GM12878 (cell line): ENCODE measurements around the gene P2RX7. TPM values are rescaled to one million over a fixed set of nuclear protein-coding genes. Genes with fewer than 3 reads are reported as not detected.

Source experiments
- ATAC-seq: fragments of 200-7000 bp; cut with Tn5 transposase; 3 replicates; pipeline ENCODE4 v1.9.1; 2020; ENCODE audit warnings: mild to moderate bottlenecking, moderate library complexity
- BruUV-seq: library from RNA; stranded (reverse); fragments of 400-500 nt; replicated peaks from 2 replicates; lab custom pipeline; 2021; lab: Mats Ljungman, UMichigan
- CTCF ChIA-PET: fragments of 300-600 bp; sonication (Branson Sonifier 250); formaldehyde crosslinking; extraction: SDS; loops from one replicate; lab custom pipeline; 2021; ENCODE audit warnings: inconsistent platforms; lab: Yijun Ruan, JAX
- POLR2A ChIA-PET: fragments of 350-600 bp; formaldehyde crosslinking; extraction: SDS; loops from one replicate; lab custom pipeline; 2021; ENCODE audit warnings: inconsistent platforms; lab: Charles Lee
- RAD21 ChIA-PET: fragments of 300-600 bp; sonication (Branson Sonifier 250); formaldehyde crosslinking; loops from one replicate; lab custom pipeline; 2023; ENCODE audit warnings: antibody characterized with exemption; ENCODE audit not compliant: unreplicated experiment; lab: Charles Lee
- SMC1A ChIA-PET: fragments of 300-600 bp; sonication (Branson Sonifier 250); formaldehyde crosslinking; loops from one replicate; lab custom pipeline; 2023; ENCODE audit not compliant: unreplicated experiment, uncharacterized antibody; lab: Charles Lee
- DNase-seq: peaks from one replicate; pipeline ENCODE4 v3.0.0-alpha.2; 2011; ENCODE audit warnings: low read depth, low spot score
- FAIRE-seq: peaks from 3 replicates; lab custom pipeline; 2011; peaks lifted over from hg19 to GRCh38; lab: Jason Lieb, UNC
- H2AFZ ChIP-seq: 2 replicates; pipeline ENCODE4 v1.6.0; 2011; ENCODE audit warnings: low read depth, low read length, control low read depth; ENCODE audit not compliant: control insufficient read depth
- H3K27ac ChIP-seq: 2 replicates; pipeline ENCODE4 v1.5.1; 2011; ENCODE audit warnings: control low read depth; ENCODE audit not compliant: control insufficient read depth, insufficient read depth
- H3K27me3 ChIP-seq, 2 experiments: replicated peaks in 1 of 2; 2 replicates each; pipeline versions ENCODE4 v1.6.0 to v1.6.1; 2011; ENCODE audit warnings: low read length in 1 of 2; ENCODE audit not compliant: control insufficient read depth in 2 of 2, insufficient read depth in 2 of 2
- H3K36me3 ChIP-seq, 2 experiments: 2 replicates each; pipeline ENCODE4 v1.5.1; 2011; ENCODE audit warnings: low read length in 1 of 2; ENCODE audit not compliant: control insufficient read depth in 2 of 2, insufficient read depth in 2 of 2
- H3K4me1 ChIP-seq: 2 replicates; pipeline ENCODE4 v1.6.1; 2011; ENCODE audit warnings: mild to moderate bottlenecking, low read length, moderate library complexity, mixed read lengths; ENCODE audit not compliant: control insufficient read depth, insufficient read depth
- H3K4me2 ChIP-seq: 2 replicates; pipeline ENCODE4 v1.6.0; 2011; ENCODE audit warnings: control low read depth; ENCODE audit not compliant: control insufficient read depth, insufficient read depth
- H3K4me3 ChIP-seq: fragments of 200-600 bp; sonication (generic); 2 replicates; pipeline ENCODE4 v1.5.1; 2016
- H3K79me2 ChIP-seq: 2 replicates; pipeline ENCODE4 v1.6.0; 2011; ENCODE audit warnings: low read length; ENCODE audit not compliant: control insufficient read depth, insufficient read depth
- H3K9ac ChIP-seq: 2 replicates; pipeline ENCODE4 v1.8.0; 2011; ENCODE audit warnings: low read length, control low read depth, mixed read lengths; ENCODE audit not compliant: control insufficient read depth, insufficient read depth
- H3K9me3 ChIP-seq: replicated peaks from 3 replicates; pipeline ENCODE4 v1.5.1; 2011; ENCODE audit warnings: mild to moderate bottlenecking, low read length; ENCODE audit not compliant: control insufficient read depth, insufficient read depth
- H4K20me1 ChIP-seq: 2 replicates; pipeline ENCODE4 v1.6.0; 2011; ENCODE audit not compliant: control insufficient read depth, insufficient read depth
- ATF2 ChIP-seq: IDR thresholded peaks from 2 replicates; pipeline ENCODE4 v1.6.1; 2012; ENCODE audit warnings: low read length, inconsistent platforms
- BCLAF1 ChIP-seq: fragments of 450-650 bp; IDR thresholded peaks from 2 replicates; pipeline ENCODE4 v1.6.1; 2017; ENCODE audit warnings: antibody characterized with exemption, mild to moderate bottlenecking, moderate library complexity
- CREM ChIP-seq: IDR thresholded peaks from 2 replicates; pipeline ENCODE4 v1.6.1; 2014; ENCODE audit warnings: antibody characterized with exemption, low read depth
- E2F4 ChIP-seq: IDR thresholded peaks from 2 replicates; pipeline ENCODE4 v1.6.1; 2012; ENCODE audit warnings: low read depth, low read length, improper control_type of control experiment
- E2F8 ChIP-seq: fragments of 450-650 bp; IDR thresholded peaks from 2 replicates; pipeline ENCODE4 v1.6.1; 2018; ENCODE audit warnings: mild to moderate bottlenecking, low read depth, moderate library complexity; ENCODE audit not compliant: partially characterized antibody
- GATAD2B ChIP-seq: fragments of 450-650 bp; conservative IDR thresholded peaks from 2 replicates; pipeline ENCODE4 v1.6.1; 2017; ENCODE audit warnings: low read depth, mild to moderate bottlenecking, moderate library complexity
- HDGF ChIP-seq: fragments of 450-650 bp; IDR thresholded peaks from 2 replicates; pipeline ENCODE4 v1.6.1; 2016; ENCODE audit warnings: antibody characterized with exemption
- NBN ChIP-seq: fragments of 450-650 bp; IDR thresholded peaks from 2 replicates; pipeline ENCODE4 v1.6.1; 2016
- RELB ChIP-seq: fragments of 450-650 bp; IDR thresholded peaks from 2 replicates; pipeline ENCODE4 v1.6.1; 2017; ENCODE audit warnings: low read depth, mild to moderate bottlenecking, moderate library complexity
- SMAD1 ChIP-seq: fragments of 450-650 bp; IDR thresholded peaks from 2 replicates; pipeline ENCODE4 v1.6.1; 2018; ENCODE audit warnings: mild to moderate bottlenecking, low read depth; ENCODE audit not compliant: partially characterized antibody
- SMC3 ChIP-seq: IDR thresholded peaks from 2 replicates; pipeline ENCODE4 v1.6.1; 2011; ENCODE audit warnings: low read length, improper control_type of control experiment, borderline replicate concordance
- TAF1 ChIP-seq: IDR thresholded peaks from 2 replicates; pipeline ENCODE4 v1.6.1; 2011; ENCODE audit warnings: mild to moderate bottlenecking, low read depth, low read length, borderline replicate concordance
- ZSCAN29 ChIP-seq: fragments of 450-650 bp; IDR thresholded peaks from 2 replicates; pipeline ENCODE4 v1.6.1; 2017; ENCODE audit warnings: mild to moderate bottlenecking, moderate library complexity
- WGBS: methylation state at CpG from one replicate; pipeline ENCODE4 v1.1.6; 2016; ENCODE audit warnings: low lambda C conversion rate; ENCODE audit not compliant: insufficient replicate concordance, insufficient coverage; ENCODE audit errors: missing lambda C conversion rate; 5-methylcytosine and 5-hydroxymethylcytosine counted together
- in situ Hi-C: fragments of 300-500 bp; cut with MboI; formaldehyde crosslinking; loops from 9 replicates; pipeline ENCODE4 v1.14.3; 2018; ENCODE audit warnings: mixed read lengths
- intact Hi-C: fragments of 100-400 bp; cut with micrococcal nuclease; formaldehyde crosslinking; loops from one replicate; pipeline ENCODE4 v1.14.2; 2022; ENCODE audit not compliant: unreplicated experiment
- polyA plus RNA-seq, 11 experiments: library from polyadenylated mRNA; depleted of rRNA in 4 of 11; unstranded in 6 of 11; stranded (reverse) in 5 of 11; fragments of >200 nt; fragmentation: Nextera tagmentation in 4 of 11; fragmentation: Illumina TruSeq in 1 of 11; extraction: Ambion mirVana in 4 of 11; extraction: Trizol in 1 of 11; gene quantifications; 1 replicate in 1 of 11; 2 replicates in 10 of 11; pipeline versions ENCODE4 v1.2.1 to v1.2.3, GENCODE V29; 2011 to 2016; ENCODE audit warnings: inconsistent platforms in 2 of 11, missing spikeins in 2 of 11, low read depth in 1 of 11
- total RNA-seq, 4 experiments: library from RNA; depleted of rRNA in 3 of 4; stranded (reverse); fragments of >200 nt in 3 of 4; fragmentation: Illumina TruSeq in 1 of 4; extraction: Trizol in 1 of 4; gene quantifications; 2 replicates each; pipeline versions ENCODE4 v1.2.1 to v1.2.3, GENCODE V29; 2013 to 2021

The P2RX7 gene
- total and polyA plus RNA-seq, 10 of the 15 experiments (the other 5 are each of a cell fraction or from before 2014, with no cell fraction given) = 0.74 to 2.6 (median 1.5) TPM

GRCh38 chr12:121175383-121176119, 42.9 kb downstream of the P2RX7 start:
- Histone ChIP-seq H3K9me3 (no peaks in the 10 kb centered on the region; the same call in 2 of the 3 replicates), H3K36me3 (no peaks in the 10 kb centered on the region), H3K9ac (no peak overlapping the region; the same call in 1 of the 2 replicates), H3K79me2 (no peaks in the 10 kb centered on the region), H3K27ac (0 out of 2 replicates have a peak overlapping the region, but pooled peaks have one; percentile 10), H3K4me3 (no peak overlapping the region), H2AFZ (peak overlapping the region; percentile 63), H3K4me2 (peak overlapping the region; percentile 60), H3K4me1 (peaks cover 7% of the 10 kb centered on the region), H3K27me3 (no peaks in the 10 kb centered on the region), H4K20me1 (no peaks in the 10 kb centered on the region)
- peak; percentile 88 for ATAC-seq
- ChIA-PET SMC1A (interaction anchor here (1.0 to 1.4 kb wide), 4 partner anchors 14 to 22 kb away, joined by 3 to 6 read pairs (median 4); no protein-coding TSS in a partner anchor), CTCF (interaction anchor here (0.6 kb wide), 1 partner anchor 33 kb away, joined by 3 read pairs; no protein-coding TSS in a partner anchor), RAD21 (no interaction called here), POLR2A (interaction anchor here (1.8 kb wide), 1 partner anchor 16 kb away, joined by 3 read pairs; no protein-coding TSS in a partner anchor)
- WGBS = 59% methylated on average over 16 of the region's 16 CpGs
- FAIRE-seq = peak; percentile 13
- no TSS peak for BruUV-seq
- in situ Hi-C loops = no loop called here
- no peak for DNase-seq
- intact Hi-C loops = no loop called here
- TF ChIP-seq GATAD2B (no peak), CREM (no peak), TAF1 (no peak), BCLAF1 (no peak), RELB (peak; percentile 46; the same call in 1 of the 2 replicates), E2F4 (no peak), SMC3 (no peak), E2F8 (no peak), ZSCAN29 (no peak), SMAD1 (no peak), NBN (no peak), ATF2 (no peak), HDGF (no peak)
